ENCODE results near the gene ZNF668.

Gene ZNF668

DNA sequence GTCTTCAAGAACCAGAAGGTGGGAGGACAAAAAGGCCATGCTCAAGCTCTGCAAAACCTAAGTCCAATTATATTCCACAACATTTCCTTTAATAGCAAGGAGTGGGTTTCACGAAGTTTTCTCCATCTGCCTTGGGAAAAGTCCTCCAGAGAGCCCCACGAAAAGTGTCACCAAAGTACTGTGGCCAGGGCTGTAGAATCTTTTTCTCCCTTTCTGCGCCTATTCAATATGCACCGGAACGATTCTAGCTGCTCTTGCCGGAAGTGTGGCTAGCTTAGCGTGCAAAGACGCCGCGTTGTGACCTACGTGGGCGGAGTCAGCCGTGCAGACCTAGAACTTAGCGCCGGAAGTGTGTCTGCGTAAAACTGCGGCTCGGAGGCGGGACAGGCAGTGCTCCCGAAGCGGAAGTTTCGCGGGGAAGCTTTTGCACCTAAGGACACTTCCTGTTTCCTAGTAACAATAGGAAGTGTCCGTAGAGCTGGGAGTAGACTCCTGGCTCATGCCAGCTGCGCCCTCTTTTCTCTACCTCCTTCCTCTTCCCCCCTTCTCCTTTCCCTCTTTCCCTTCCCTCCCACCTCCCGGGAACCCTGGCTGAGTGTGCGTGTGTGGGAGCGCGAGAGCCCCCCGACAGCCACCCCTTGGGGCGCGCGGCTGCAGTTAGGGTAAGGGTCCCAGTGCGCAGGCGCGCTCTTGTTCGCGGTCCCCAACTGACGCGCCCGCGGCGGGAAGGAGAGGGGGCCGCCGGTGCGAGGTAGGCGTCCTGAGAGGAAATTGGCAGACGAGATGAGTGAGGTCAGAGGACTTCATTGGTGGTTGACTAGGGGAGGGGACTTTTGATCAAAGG lies at the start of gene ZNF668, which contains the start of gene ZNF646:
TSS of gene ZNF668 (minus strand) at position 271 of the 844 bp plus-strand sequence. CDS start 9,781 bp downstream, outside the sequence.
TSS of gene ZNF646 (plus strand) at position 453 of the 844 bp plus-strand sequence. CDS start 1,903 bp downstream, outside the sequence.
- peak; percentile 96 for DNase-seq (ENCODE audit: low spot score)

- no peak for DNase-seq (ENCODE audit: low spot score)
Measured at GRCh38 chr16:31120129-31120528, 46.1 kb upstream of the ZNF668 start.

DNA sequence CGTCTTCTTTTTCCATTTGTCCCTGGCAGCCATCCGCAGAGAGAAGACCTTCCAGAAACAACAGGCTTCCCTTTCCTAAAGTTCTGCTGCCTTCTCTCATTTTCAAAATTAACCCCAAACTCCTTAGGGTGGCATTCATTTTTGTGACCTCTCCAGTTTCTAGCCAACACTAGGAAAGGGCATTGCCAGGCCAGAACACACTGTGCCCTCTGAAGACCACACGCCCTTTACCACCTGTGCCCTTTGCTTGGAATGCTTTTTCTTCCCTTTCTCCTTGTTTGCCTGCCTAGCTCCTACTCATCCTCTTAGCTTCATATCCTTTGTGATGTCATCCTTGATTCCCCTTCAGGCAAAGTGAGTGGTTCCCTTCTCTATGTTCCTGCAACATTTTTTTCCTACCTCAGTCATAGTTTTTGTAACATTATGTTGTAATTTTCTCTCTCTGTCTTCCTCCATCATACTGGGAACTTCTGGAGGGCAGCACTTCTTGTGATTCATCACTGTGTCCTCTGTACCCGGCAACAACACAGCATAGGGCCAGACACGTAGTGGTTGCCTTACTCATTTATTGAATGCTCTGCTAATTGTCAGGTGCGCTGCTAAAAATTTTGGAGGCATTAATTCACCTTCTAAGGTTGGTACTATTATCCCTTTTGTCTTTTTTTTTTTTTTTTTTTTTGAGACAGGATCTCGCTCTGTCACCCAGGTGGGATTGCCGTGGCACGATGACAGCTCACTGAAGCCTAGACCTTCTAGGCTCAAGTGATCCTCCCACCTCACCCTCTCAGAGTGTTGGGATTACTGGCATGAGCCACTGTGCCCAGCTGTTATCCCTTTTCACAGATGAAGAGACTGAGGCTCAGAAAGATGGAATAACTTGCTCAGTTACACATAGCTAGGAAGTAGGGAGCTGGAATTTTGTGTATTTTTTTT lies 44.4 kb upstream of the ZNF668 start:
- peak; percentile 71 for DNase-seq (ENCODE audit: low spot score)

GRCh38 chr16:31117384-31118222 lies 43.6 kb upstream of the ZNF668 start, which contains the start of gene KAT8:
KAT8 (plus strand) TSS chr16:31117664; CDS start chr16:31117682, 18 bp downstream.
- DNase-seq (ENCODE audit: low spot score): peak; percentile 96

DNA sequence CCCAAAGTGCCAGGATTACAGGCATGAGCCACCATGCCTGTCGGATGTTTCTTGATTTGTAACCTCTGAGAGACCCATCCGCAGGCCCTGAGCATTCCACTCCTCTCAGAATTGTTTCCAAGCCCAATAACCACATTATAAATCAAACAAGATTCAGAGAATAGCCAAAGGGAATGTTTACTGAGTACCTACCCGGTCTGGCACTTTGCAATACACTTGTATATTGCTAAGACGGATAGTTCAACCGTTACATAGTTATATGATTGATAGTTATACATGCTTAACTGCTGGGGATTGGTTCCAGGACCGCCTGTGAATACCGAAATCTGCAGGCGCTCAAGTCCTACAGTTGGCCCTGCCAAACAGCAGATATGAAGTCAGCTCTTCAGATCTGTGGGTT lies 40.4 kb upstream of the ZNF668 start:
- DNase-seq (ENCODE audit: low spot score): no peak

- DNase-seq (ENCODE audit: low spot score): no peak
Measured at GRCh38 chr16:31113121-31114120, 39.4 kb upstream of the ZNF668 start.

DNA sequence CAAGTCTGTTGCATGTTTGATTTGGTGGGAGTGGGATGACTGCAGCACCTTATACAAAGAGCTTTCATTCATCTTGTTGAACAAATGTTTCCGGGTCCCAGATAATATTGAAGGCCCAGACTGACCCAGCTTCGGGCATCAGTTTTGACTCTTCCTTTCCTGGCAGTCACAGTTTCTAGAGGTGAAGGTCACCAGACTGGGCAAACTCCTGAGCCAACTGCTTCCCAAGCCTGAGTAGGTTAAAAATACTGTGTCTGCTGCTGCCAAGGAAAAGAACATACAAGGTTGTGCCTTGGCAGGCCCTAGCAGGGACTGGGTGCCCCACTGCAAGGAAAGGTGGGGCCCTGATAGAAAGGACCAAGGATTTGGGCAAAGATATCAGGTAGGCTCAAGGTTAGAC lies 38.7 kb upstream of the ZNF668 start:
- no peak for DNase-seq (ENCODE audit: low spot score)

DNA sequence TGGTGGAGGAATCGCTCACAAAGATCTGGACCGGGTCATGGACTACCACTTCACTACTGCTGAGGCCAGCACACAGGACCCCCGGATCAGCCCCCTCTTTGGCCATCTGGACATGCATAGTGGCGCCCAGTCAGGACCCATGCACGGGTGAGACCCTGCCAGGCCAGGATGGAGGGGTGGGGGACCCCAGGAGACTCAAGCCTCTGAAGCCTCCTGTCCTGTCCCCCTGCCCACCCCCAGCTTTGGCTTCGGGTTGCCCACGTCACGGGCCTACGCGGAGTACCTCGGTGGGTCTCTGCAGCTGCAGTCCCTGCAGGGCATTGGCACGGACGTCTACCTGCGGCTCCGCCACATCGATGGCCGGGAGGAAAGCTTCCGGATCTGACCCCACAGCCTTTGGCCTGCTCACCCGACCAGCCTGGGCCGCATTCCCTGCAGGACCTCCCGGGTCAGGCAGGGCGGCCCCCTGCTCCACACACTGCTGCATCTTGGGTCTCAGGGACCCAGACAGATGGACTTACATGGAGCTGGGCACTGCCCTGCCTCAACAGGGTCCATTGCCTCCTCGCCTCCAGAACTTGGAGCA lies 37.9 kb upstream of the ZNF668 start:
- no peak for DNase-seq (ENCODE audit: low spot score)

DNA sequence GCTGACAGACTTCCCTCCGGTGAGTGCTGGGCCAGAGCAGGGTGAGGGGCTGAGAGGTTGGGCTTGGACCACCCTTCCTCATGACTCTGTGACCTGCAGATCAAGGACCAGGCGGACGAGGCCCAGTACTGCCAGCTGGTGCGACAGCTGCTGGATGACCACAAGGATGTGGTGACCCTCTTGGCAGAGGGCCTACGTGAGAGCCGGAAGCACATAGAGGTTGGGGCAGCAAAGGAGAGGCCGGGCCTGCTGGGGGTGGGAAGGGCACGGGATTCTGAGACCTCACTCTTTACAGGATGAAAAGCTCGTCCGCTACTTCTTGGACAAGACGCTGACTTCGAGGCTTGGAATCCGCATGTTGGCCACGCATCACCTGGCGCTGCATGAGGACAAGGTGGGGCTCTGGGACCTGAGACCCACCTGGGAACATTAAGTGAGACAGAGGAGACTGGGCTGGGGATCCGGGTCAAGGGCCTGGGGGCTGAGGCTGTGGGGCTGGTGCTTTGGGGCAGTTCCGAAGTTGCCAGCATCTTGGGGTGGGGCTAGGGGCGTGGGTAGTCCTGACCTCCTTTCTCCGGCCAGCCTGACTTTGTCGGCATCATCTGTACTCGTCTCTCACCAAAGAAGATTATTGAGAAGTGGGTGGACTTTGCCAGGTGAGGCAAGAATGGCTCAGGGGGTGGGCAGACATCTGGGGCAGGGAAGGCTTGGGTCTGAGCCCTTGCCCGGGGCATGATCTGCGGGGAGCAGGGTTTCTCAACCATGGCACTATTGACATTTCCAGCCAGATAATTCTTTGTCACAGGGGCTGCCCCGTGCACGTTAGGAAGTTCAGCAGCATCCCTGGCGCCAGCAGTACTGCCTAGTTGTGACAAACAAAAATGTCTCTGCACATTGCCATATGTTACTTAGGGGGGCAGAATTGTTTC lies 36.3 kb upstream of the ZNF668 start:
- no peak for DNase-seq (ENCODE audit: low spot score)

- no peak for DNase-seq (ENCODE audit: low spot score)
Measured at GRCh38 chr16:31109622-31110021, 35.6 kb upstream of the ZNF668 start.

DNA sequence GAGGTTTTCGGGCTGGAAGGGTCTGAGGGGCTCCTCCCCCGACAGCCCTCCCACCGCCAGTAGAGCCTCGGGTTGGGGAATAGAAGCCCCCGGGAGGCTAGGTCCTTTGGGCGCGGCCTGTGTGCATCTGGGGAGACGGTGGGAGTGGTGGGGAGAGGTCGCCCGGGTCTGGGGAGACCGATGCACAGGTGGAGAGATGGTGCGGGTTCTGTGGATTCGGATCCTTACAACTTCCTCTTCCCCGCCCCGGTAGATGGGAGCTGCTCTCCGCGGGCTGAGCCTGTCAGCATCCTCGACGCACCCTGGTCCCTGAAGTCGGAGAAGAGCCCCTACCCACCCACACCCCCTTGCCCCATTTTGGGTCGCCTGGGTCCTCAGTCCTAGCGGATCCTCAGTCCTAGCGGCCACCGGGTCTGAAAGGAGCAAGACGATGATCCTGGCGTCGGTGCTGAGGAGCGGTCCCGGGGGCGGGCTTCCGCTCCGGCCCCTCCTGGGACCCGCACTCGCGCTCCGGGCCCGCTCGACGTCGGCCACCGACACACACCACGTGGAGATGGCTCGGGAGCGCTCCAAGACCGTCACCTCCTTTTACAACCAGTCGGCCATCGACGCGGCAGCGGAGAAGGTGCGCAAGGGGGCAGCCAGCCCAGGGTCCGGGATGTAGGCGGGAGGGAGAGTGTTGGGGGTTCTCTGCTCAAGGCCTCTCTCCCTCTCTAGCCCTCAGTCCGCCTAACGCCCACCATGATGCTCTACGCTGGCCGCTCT lies 34.9 kb upstream of the ZNF668 start:
- DNase-seq (ENCODE audit: low spot score): no peak

DNA sequence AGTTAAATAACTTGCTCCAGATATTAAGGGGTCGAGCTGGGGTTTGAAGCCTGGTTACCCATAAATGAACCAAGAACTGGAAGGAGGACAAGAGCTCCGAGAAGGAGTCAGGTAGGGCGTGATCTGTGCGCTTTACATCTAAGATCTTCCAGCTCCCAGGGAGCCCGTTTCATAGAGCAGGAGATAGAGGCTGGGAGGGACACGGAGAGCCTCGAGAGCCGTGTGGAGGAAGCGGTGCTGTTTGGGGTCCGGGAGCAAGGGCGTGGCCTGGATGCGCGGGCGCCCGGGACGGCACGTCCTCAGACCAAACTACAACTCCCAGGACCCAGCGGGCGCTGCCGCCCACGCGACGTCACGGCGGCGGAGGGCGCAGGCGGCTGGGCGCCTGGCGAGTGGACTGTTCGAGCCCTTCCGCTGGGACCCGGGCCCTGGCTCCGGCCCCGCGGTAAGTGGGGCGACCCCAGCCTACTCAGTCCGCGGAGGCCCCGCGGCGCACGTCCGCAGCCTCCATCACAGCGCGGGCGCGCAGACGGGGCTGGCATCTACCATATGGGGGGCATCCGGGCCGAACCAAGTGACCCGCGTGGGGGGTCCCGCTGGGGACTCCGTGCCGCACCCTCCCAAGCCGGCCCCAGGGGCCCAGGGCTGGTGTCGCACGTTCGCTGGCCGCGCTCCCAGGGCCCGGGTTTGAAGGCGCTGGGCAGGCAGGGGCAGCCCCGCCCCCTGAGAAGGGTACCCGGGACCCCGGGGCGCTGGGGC lies 34.2 kb upstream of the ZNF668 start, which contains the start of gene BCKDK:
TSS of gene BCKDK (plus strand) at position 352 of the 759 bp plus-strand sequence. CDS start 838 bp downstream, outside the sequence.
- peak; percentile 92 for DNase-seq (ENCODE audit: low spot score)

- DNase-seq (ENCODE audit: low spot score): no peak
Measured at GRCh38 chr16:31107465-31107867, 33.4 kb upstream of the ZNF668 start.

DNA sequence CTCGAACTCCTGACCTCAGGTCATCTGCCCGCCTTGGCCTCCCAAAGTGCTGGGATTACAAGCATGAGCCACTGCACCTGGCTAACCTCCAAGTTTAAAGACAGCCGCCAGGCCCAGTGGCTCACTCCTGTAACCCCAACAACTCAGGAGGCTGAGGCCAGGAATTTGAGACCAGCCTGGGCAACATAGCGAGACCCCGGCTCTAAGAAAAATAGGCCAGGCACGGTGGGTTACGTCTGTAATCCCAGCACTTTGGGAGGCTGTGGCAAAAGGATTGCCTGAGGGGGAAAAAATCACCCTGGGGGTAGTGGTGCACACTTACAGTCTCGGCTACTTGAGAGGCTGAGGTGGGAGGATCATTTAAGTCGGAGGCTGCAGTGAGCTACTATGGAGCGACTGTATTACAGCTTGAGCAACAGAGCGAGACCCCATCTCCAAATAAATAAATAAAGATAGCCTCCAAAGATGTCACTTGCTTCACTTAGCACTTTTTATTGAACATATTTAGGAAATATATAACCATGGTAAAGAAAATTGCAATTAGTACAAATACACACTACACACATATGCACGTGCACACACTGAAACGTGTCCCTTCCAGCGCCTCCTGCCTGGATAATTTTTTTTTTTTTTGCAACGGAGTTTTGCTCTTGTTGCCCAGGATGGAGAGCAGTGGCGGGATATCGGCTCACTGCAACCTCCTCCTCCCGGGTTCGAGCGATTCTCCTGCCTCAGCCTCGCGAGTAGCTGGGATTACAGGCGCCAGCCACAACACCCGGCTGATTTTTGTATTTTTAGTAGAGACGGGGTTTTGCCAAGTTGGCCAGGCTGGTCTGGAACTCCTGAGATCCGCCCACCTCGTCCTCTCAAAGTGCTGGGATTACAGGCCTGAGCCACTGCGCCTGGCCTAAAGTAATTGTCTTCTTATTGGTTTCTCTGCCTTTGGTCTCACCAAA lies 32.7 kb upstream of the ZNF668 start:
- DNase-seq (ENCODE audit: low spot score): no peak

- DNase-seq (ENCODE audit: low spot score): peak; percentile 92
Measured at GRCh38 chr16:31105677-31106213, 31.7 kb upstream of the ZNF668 start.
